Measurements from ENCODE around the gene ZACN.

ZACN gene

DNA sequence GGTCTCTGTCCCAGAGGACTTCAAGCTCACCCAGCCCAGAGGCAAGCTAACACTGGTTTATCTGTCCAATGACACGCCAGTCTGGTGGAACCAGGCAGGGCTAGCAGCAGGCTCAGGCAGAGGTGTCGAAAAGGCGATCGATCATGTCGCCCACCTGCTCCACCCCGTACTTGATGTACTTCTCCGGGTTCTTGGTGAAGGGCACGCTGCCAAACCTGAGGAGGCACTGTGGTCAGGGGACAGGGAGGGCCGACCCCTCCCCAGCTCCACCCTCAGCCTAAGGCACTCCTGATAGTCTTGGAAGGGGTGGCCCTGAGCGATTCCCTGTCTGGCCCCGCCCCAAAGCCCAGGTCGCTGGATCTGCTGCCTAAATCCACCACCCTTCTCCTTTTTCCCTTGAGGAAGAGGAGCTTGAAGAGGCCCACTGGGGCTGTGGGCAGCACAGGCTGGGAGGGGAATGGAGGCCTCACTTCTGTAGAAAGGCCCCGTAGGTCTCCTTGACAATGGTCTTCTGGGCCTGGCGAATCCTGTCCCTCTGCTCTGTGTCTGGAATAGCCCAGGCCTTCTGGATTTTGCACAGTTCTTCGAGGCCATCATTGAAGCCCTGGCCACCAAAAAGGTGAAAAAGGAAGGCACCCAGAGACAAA, 4.7 kb downstream of the ZACN start:
- H3K36me3 ChIP-seq: peaks cover 68% of the 10 kb centered on the region

DNA sequence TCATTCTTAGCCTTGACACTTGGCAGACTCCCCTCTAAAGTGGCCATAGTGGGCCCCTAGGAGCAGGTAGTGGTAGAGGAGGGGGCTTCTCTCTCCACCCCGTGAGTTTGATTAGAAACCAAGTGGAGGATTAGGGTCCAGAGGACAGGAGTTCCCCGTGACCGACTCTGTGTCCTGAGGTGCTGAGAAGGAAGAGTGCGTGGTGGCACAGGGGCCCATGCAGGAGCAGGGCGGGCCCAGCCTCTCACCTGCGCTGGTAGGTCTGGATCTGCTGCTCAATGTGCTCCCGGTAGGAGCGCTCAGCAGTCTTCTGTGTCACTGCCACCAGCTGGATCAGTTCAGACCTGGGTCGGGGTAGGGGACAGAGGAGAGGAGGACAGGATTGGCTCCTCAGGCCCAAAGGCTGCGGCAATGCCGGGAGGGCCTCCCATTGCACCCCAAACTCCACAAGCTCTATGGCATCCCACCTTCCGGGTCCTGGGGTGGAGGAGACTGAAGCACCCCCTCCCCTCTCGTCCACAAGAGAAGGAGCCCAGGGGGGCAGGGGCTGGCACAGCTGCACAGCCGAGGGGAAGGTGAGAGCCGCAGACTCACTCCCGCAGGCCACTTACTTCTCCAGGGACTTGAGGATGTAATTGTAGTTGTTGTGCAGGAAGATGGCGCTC, 6.2 kb downstream of the ZACN start:
- no peak for DNase-seq
- H3K36me3 ChIP-seq: peaks cover 83% of the 10 kb centered on the region
- TF ChIP-seq, protein P1, sequence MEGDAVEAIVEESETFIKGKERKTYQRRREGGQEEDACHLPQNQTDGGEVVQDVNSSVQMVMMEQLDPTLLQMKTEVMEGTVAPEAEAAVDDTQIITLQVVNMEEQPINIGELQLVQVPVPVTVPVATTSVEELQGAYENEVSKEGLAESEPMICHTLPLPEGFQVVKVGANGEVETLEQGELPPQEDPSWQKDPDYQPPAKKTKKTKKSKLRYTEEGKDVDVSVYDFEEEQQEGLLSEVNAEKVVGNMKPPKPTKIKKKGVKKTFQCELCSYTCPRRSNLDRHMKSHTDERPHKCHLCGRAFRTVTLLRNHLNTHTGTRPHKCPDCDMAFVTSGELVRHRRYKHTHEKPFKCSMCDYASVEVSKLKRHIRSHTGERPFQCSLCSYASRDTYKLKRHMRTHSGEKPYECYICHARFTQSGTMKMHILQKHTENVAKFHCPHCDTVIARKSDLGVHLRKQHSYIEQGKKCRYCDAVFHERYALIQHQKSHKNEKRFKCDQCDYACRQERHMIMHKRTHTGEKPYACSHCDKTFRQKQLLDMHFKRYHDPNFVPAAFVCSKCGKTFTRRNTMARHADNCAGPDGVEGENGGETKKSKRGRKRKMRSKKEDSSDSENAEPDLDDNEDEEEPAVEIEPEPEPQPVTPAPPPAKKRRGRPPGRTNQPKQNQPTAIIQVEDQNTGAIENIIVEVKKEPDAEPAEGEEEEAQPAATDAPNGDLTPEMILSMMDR (IDR thresholded peaks at IDR 0.05; ENCODE audit: low read depth, low read length): no peak

More for the DNA sequence above, 4.7 kb downstream of the ZACN start:
- H3K27ac ChIP-seq: peak overlapping the region; percentile 46
- TF ChIP-seq, protein P1 (IDR thresholded peaks at IDR 0.05; ENCODE audit: low read depth, low read length): no peak
- DNase-seq: no peak
- H3K27me3 ChIP-seq (ENCODE audit: insufficient read depth, low read depth, severe bottlenecking): no peaks in the 10 kb centered on the region
- no peak overlapping the region for H3K4me3 ChIP-seq (ENCODE audit: low read depth, low read length)
- no peaks in the 10 kb centered on the region for H3K9me3 ChIP-seq (ENCODE audit: severe bottlenecking)

DNA sequence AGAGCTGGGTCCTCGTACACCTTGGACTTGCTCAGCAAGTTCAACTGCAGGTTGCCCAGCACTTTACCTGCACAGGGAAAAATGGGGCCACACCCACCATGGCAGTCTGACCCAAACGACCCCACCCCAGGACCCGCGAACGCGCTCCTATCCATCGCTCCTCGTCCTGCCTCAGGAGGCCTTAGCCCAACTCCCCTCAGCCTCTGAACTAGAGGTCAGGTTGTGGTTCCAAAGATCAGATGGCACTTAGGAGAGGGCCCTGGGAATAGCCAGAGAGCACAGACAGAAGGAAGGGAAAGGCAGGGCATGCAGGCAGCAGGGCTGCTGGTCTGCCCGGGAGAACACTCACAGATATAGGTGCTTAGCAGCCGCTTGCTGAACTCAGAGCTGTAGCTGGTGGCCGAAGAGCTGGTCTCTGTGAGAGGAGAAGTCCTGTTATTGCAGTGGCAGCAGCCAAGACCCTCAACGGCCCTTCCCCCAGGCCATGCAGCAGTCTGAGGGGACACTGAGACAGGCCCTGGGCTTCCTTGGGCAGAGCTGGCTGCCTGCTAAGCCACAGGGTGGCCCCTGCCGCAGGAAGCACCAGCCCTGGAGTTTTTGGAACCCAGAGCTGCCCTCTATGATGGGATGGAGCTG, 6.9 kb downstream of the ZACN start:
- no peak overlapping the region for H3K27ac ChIP-seq
- no peaks in the 10 kb centered on the region for H3K27me3 ChIP-seq (ENCODE audit: insufficient read depth, low read depth, severe bottlenecking)
- H3K4me3 ChIP-seq (ENCODE audit: low read depth, low read length): no peak overlapping the region
- DNase-seq: no peak
- TF ChIP-seq, protein P1 (IDR thresholded peaks at IDR 0.05; ENCODE audit: low read depth, low read length): no peak
- no peaks in the 10 kb centered on the region for H3K9me3 ChIP-seq (ENCODE audit: severe bottlenecking)
- H3K36me3 ChIP-seq: peaks cover 90% of the 10 kb centered on the region

More for the DNA sequence above, 6.2 kb downstream of the ZACN start:
- Histone ChIP-seq H3K4me3 (ENCODE audit: low read depth, low read length) (no peak overlapping the region), H3K9me3 (ENCODE audit: severe bottlenecking) (no peaks in the 10 kb centered on the region), H3K27me3 (ENCODE audit: insufficient read depth, low read depth, severe bottlenecking) (no peaks in the 10 kb centered on the region), H3K27ac (peak overlapping the region; percentile 26; the same call in 1 of the 2 replicates)

DNA sequence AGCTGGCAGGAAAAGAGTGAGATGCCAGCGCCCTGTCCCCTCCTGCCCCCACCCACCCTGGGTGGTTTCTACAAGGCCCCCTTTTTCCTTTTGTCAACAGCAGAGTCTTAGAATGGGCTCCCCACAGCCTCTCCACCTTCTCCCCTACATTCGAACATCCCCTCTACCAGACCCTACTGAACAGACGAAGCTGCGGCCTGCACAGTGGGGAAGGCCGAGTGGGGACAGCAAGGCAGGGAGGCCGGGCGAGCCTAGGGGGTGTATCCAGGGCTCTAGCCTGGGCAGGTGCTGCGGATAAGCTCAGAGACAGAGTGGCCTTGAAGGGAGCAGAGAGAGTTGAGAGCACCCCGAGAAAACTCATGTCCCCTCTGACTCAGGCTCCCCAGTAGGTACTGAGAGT, 7.4 kb downstream of the ZACN start:
- DNase-seq: no peak
- H3K4me3 ChIP-seq (ENCODE audit: low read depth, low read length): no peak overlapping the region
- no peak overlapping the region for H3K27ac ChIP-seq
- peaks cover 95% of the 10 kb centered on the region for H3K36me3 ChIP-seq
- no peaks in the 10 kb centered on the region for H3K9me3 ChIP-seq (ENCODE audit: severe bottlenecking)
- TF ChIP-seq, protein P1 (IDR thresholded peaks at IDR 0.05; ENCODE audit: low read depth, low read length): no peak
- H3K27me3 ChIP-seq (ENCODE audit: insufficient read depth, low read depth, severe bottlenecking): no peaks in the 10 kb centered on the region

DNA sequence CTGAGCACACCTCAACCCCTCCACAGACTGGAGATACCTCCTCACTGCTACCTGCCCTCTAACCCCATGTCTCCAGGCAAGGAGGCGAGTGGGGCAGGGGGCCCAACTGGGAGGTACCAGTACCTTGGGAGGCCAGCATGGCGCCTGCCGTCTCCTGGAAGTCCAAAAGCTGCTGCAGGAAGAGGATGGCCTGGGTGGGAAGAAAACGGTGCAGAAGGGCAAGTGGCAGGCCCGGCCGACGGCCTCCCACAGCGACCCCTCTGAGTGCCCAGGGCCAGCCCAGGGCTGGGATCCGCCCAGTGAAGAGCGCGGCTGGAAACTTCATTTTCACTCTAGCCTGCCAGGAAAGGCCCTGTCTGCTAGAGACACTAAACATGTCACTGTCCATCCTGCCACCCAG, 8.5 kb downstream of the ZACN start:
- TF ChIP-seq, protein P1 (IDR thresholded peaks at IDR 0.05; ENCODE audit: low read depth, low read length): no peak
- Histone ChIP-seq H3K36me3 (peaks cover 97% of the 10 kb centered on the region), H3K27me3 (ENCODE audit: insufficient read depth, low read depth, severe bottlenecking) (no peaks in the 10 kb centered on the region), H3K27ac (no peak overlapping the region), H3K9me3 (ENCODE audit: severe bottlenecking) (no peaks in the 10 kb centered on the region), H3K4me3 (ENCODE audit: low read depth, low read length) (no peak overlapping the region)
- DNase-seq: no peak
